NCI-H526 (cell line): ENCODE measurements around the gene MAST4.
A peak's percentile ranks its signal among the peaks of the same experiment; 100 is the strongest.
"Not testable (repeated sequence)": the region's sequence is repeated elsewhere in the genome, so short reads cannot be mapped to it uniquely, and the experiment has no call there.

Experiments used
- DNase-seq, 2 experiments: peaks; one replicate each; lab custom pipeline; 2025; lab: John Stamatoyannopoulos, UW

Gene MAST4

GRCh38 chr5:66743344-66743743 is 147.2 kb downstream of the MAST4 start:
- DNase-seq = no peak

DNA sequence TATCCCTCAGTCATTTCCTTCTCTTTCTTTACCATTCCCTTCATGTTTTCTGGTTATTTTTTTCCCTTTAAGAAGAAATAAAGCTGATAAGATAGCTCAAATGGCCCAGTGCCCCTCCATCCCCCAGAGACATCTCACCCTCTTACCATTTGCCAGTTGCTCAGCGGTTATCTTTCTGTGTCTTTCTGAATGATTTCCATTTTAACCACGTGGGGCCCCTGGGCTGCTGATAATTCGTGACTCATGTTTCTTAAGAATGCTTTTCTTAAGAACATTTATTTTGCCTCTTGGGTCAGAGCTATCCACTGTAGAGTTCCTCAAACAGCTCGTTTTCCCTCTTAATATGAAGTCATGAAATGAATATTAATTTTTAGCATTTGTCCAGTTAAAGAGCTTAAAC is 147.8 kb downstream of the MAST4 start:
- no peak for DNase-seq

DNA sequence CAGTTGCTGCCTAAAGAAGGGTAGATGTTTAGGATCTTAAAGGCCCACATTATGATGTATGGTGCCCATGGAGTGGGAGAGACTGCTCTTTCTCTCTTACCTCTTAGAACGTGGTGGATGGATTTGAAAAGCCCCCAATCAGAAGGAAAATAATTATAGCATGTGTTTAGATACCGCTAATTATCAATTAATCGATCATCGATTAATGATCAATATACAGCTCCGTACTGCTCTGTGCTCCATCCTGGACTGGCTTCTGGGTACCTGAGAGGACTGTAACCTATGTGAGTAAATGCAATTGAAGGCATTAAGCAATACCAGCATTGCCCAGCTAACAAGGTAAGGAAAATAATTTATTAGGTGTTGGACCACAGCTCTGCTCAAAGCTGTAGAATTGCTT is 149.1 kb downstream of the MAST4 start:
- DNase-seq = no peak

DNA sequence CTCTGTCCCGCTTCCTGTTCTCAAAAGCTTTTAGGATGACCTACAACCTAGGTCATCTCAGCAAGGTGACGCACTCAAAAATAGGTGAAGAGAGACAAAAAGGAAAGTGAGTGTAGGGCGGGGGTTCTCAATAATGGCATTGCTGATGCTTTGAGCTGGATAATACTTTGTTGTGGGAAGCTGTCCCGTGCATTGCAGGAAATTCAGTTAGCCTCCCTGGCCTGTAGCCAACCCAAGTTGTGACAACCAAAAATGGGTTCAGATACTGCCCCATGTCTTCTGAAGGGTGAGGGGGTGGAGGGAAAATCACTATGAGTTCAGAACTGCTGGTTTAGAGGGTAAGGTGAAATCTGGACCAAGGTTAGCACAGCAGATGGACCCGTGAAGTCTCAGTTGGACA is 151.4 kb downstream of the MAST4 start:
- no peak for DNase-seq

DNA sequence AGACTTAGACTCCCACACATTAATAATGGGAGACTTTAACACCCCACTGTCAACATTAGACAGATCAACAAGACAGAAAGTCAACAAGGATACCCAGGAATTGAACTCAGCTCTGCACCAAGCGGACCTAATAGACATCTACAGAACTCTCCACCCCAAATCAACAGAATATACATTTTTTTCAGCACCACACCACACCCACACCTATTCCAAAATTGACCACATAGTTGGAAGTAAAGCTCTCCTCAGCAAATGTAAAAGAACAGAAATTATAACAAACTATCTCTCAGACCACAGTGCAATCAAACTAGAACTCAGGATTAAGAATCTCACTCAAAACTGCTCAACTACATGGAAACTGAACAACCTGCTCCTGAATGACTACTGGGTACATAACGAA is 156.5 kb downstream of the MAST4 start:
- DNase-seq = not testable (repeated sequence)

GRCh38 chr5:66757219-66757833 is 161.1 kb downstream of the MAST4 start:
- DNase-seq = peak; percentile 26 to 57

DNA sequence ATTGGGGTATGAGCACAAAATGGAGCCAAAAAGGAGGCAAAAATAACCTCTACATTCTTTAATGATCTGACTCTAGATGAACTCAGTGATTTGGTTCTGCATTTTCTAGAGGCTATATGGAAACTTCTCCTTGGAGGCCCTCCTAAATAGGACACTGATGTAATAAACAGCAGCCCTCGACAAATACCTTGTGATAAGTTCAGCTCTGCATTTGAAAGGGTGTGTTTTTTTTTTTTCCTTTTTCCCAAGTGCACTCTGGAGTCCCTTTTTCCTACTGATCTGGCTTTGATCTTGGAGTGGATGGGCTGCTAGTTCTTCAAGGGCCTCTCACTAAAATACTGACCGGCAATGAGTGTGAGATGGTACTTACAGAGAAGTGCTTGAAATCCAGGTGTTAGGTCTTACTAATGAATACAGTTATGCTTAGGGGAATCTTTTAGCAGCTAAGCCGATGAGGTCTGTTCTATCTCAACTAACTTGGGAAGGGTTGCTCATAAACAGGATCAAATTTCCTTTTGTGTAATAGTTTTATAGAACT is 161.7 kb downstream of the MAST4 start:
- no peak for DNase-seq

DNA sequence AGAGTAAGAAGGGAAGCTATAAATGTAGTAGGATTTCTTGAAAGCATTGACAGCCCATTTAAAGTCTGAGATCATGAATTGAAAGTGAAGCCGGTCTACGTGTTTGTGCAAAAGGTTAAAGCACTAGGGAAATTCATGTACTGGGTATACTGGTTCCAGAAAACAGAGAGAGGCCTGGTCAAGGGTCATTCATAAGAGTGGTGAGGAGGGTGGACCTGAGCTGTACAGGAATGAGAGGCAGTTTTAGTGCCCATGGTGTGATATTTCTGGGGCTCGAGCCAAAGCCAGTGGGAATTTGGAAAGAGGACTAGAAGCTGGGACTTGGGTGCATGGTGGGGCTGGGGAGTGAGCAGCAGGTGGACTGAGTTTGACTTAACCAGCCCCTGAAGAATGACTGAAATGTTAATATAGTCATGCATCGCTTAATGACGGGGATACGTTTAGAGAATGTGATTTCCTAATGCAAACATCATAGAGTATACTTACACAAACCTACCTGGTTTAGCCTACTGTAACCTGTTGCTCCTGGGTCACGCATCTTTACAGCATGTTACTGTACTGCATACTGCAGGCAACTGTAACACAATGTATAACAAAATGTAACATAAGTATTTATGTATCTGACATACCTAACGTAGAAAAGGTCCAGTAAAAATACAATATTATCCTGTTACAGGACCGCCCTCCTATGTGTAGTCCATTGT is 173.0 kb downstream of the MAST4 start:
- no peak for DNase-seq

DNA sequence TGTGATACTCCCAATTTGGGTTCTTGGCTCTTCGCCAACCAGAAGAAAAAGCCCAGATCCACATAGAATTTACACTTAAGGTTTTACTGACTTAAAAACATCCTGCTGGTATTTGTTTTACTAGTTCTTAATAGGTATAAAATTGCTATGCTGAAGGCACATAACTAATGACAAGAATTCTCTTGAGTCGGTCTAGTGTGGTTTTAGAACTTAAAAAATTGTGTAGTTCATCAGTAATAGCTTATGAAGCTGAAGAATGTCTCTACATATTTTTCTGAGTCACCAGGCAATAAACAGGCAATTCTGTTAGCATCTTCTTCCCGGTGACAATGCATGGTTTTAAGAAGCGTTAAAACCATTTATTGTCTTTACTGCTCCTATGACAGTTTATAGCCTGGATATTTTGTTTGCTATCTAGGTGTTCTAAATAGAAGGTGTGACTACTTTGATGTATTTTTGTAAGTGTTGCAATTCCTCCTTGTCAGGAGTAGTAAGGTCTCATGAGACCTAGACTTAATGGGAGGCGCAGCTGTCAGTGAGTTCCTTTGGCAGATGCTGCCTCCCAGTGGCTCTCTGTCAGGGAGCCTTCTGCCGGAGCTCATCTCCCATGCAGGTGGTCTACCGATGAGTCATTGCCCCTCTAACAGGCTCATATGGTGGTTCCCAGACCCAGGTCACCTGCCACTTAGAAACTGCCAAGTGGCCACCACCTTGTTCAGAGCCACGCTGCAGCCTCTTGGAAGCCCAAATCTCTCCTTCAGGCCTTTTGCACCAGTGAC is 173.8 kb downstream of the MAST4 start:
- peak in 1 of 2 experiments; percentile 2 for DNase-seq

GRCh38 chr5:66777868-66778267 is 181.7 kb downstream of the MAST4 start:
- no peak for DNase-seq

GRCh38 chr5:66779528-66779927 is 183.3 kb downstream of the MAST4 start:
- DNase-seq = no peak

- DNase-seq = no peak
Measured at GRCh38 chr5:66788556-66788955, 192.4 kb downstream of the MAST4 start.

- DNase-seq = no peak
Measured at GRCh38 chr5:66789434-66789833, 193.2 kb downstream of the MAST4 start.

DNA sequence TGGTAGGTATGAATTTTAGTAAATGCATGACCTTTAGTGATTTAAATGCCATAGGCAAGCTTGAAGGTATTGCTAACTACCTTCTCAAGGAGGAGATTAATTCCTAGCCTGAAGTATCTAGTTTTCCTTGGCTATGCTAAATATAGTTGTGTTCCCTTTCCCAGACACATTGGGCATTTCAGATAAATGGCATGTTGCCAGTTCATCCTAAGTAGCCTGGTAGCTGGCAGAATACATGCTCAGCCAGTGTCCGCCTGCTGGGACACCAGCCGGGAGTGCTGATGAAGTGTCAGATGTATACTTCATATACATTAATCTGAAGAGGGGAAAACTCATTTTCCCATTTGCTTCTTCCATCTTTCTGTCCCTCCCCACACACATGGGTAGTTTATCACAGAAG is 196.9 kb downstream of the MAST4 start:
- DNase-seq = no peak

GRCh38 chr5:66795682-66796081 is 199.5 kb downstream of the MAST4 start:
- DNase-seq = no peak

DNA sequence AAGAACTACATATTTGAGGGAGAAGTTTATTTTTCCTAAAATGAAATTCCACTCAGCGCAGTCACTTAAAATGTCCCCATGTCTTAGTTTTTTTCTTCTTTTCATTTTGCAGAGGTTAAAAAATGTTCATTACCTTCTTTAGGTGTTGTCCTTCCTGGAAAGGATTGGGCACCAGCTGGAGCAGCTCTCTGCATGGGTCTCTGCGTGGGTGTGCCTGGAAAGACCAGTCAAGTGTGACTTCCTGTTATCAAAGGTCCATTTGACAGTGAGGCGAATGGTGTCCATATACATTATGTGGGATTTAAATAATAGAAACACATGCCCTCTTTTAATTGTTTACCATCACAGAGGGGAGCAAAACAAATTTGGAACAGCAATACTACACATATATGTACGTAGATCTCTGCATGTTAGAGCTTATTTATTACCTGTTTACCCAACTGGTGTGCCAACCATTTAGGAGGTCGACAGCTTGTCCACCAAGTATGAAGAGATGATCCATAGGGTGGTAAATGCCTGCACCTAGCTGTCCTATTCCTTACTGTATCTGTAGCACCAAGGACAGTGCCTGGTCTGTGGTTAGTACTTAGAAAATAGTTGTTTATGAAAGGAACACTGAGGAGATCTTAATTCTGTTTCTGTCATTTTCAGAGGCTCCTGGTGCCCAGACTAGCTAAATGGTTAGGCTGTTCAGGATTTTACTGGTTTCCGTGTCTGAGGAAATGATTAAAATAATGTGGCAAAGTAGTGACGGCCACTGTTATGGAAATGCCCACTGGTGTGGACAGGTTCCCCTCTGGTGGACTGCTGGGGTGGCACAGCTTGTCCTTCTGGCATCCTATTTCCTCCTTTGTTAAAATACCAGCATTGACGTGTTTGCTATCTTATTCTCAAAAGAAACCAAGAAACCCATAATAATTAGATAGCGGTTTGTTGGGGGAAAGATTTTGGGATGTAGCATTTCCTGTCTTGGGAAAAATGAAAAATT is 200.4 kb downstream of the MAST4 start:
- DNase-seq = peak in 1 of 2 experiments; percentile 12

DNA sequence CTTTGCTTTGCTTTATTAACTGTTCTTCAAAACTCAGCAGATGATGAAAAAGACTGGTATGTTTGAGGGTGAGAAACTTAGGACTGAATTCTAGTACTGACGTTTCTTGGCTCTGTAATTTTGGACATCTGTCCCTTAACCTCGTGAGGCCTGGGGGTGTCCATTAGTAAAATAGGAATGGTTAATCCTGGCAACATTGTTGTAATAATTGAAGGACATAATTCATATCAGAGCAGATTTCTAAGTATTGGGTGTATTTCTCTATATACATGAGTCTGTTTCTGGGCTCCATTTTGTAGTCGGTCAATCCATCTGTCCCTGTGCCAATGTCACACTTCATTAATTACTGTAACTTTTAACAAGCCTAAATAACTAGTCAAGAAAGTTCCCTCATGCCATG is 206.7 kb downstream of the MAST4 start:
- DNase-seq = no peak

GRCh38 chr5:66805514-66806430 is 209.6 kb downstream of the MAST4 start:
- DNase-seq = no peak

DNA sequence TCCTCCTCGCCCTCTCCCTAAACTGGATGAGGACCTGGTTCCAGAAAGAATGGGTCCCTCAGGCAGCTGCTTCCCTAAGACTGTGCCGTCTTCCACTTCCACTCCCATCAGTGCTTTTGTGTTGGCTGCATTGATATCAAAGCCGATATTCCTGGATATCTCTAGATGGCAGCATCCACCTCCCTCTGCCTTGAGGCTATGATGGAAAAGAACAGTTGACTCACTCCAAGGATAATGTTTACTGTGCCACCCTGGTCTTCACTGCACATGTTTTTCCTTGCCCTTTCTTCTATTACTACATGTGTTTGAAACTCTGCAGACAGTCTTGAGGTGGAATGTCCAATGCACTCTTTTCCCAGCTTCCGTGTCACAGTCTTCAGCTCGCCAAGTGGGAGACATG is 211.6 kb downstream of the MAST4 start:
- DNase-seq = peak in 1 of 2 experiments; percentile 50

GRCh38 chr5:66808663-66809062 is 212.5 kb downstream of the MAST4 start:
- no peak for DNase-seq

DNA sequence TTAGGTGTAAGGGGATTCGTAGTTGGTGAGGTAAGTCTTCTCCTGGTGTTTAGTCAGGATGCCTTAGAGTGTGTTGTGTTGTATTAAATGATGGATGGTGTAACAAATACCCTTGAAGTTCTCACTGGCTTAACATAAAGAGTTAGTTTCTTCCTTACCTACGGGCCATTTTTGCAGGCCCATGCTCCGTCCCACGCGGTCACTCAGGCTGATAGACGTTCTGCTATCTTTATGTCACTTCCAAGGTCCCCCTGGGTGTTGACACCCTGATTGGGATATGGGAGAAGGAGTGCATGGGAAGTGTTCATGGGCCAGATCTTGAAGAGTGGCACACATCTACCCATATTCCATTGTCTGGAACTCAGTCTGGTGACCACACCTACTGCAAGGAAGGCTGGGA is 214.0 kb downstream of the MAST4 start:
- DNase-seq = no peak
